ENCODE results near the gene RABL6.

DNA sequence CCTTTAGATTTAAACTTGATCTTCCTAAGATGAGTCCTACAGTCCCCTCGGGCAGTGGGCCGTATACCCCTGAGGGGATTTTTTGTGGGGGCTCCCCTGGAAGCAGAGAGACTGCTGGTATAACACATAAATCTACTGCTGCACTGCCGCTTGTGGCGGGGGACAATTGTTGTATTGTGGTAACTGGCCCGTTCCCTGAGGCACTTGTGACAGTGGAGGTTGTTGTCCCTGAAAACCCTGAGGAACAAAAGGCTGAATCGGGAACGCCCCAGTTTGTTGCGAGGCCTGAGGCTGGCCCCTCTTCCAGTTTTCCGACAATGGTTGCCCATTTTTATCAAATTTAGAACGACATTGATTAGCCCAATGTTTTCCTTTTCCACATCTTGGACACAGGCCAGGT lies 21.3 kb upstream of the RABL6 start:
- no peak for TF ChIP-seq POLR2A (IDR thresholded peaks at IDR 0.05)
- TF ChIP-seq, protein P1, sequence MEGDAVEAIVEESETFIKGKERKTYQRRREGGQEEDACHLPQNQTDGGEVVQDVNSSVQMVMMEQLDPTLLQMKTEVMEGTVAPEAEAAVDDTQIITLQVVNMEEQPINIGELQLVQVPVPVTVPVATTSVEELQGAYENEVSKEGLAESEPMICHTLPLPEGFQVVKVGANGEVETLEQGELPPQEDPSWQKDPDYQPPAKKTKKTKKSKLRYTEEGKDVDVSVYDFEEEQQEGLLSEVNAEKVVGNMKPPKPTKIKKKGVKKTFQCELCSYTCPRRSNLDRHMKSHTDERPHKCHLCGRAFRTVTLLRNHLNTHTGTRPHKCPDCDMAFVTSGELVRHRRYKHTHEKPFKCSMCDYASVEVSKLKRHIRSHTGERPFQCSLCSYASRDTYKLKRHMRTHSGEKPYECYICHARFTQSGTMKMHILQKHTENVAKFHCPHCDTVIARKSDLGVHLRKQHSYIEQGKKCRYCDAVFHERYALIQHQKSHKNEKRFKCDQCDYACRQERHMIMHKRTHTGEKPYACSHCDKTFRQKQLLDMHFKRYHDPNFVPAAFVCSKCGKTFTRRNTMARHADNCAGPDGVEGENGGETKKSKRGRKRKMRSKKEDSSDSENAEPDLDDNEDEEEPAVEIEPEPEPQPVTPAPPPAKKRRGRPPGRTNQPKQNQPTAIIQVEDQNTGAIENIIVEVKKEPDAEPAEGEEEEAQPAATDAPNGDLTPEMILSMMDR (IDR thresholded peaks at IDR 0.05): no peak
